Testis (tissue), 3 donors: ENCODE data around the gene CUL1. TPM values are rescaled to one million over a fixed set of nuclear protein-coding genes. Genes with fewer than 3 reads are reported as not detected.

Experiments used
- DNase-seq: peaks from one replicate; pipeline ENCODE4 v3.0.0-alpha.2; 2019
- H3K27ac ChIP-seq, 2 donors: fragments of 200-600 bp; sonication (generic); one replicate each; pipeline ENCODE4 v1.5.1; 2019
- H3K27me3 ChIP-seq: fragments of 200-600 bp; sonication (generic); one replicate; pipeline ENCODE4 v1.5.1; 2019
- H3K36me3 ChIP-seq: fragments of 200-600 bp; sonication (generic); one replicate; pipeline ENCODE4 v1.5.1; 2017; ENCODE audit warnings: low read depth; ENCODE audit errors: missing control alignments
- H3K4me1 ChIP-seq: fragments of 200-600 bp; sonication (generic); one replicate; pipeline ENCODE4 v1.5.1; 2019
- H3K4me3 ChIP-seq, 2 donors: fragments of 200-600 bp; sonication (generic); one replicate each; pipeline ENCODE4 v1.5.1; 2017 to 2019
- H3K9me3 ChIP-seq: fragments of 200-600 bp; sonication (generic); one replicate; pipeline ENCODE4 v1.5.1; 2017
- CTCF ChIP-seq, 3 experiments: fragments of 450-650 bp in 2 of 3; fragments of 200-600 bp in 1 of 3; sonication (generic) in 1 of 3; IDR thresholded peaks; one replicate each; pipeline ENCODE4 v1.5.1; 2016 to 2019; ENCODE audit warnings: antibody characterized with exemption in 3 of 3, mild to moderate bottlenecking in 2 of 3, moderate library complexity in 1 of 3
- POLR2A ChIP-seq: fragments of 450-650 bp; IDR thresholded peaks from one replicate; pipeline ENCODE4 v1.6.1; 2017; ENCODE audit warnings: antibody characterized with exemption, mild to moderate bottlenecking, moderate library complexity
- WGBS, 2 donors: methylation state at CpG; one replicate each; pipeline ENCODE4 v1.1.5; 2018; 5-methylcytosine and 5-hydroxymethylcytosine counted together
- intact Hi-C: fragments of 100-400 bp; cut with DNase I; formaldehyde crosslinking; loops from one replicate; pipeline ENCODE4 v1.15.1; 2023; ENCODE audit warnings: low total_unique reads
- polyA plus RNA-seq: library from polyadenylated mRNA; stranded (reverse); fragments of 350-450 nt; fragmentation: Illumina TruSeq; extraction: RNeasy Lipid Tissue Mini Kit (QIAGEN cat#74804); gene quantifications from one replicate; pipeline ENCODE4 v1.2.3, GENCODE V29; 2014; ENCODE audit warnings: low read depth, low replicate concordance; ENCODE audit not compliant: insufficient read depth
- total RNA-seq, 2 donors: library from RNA; depleted of rRNA; stranded (reverse); fragments of >200 nt; gene quantifications; one replicate each; pipeline ENCODE4 v1.2.3, GENCODE V29; 2016

CUL1 gene
- total and polyA plus RNA-seq, 3 donors from 2014 or later, result 151 to 206 (median 161) TPM

GRCh38 chr7:148746135-148746534 is 47.4 kb downstream of the CUL1 start:
- Histone ChIP-seq H3K4me3 (no peak overlapping the region), H3K27ac (no peak overlapping the region), H3K9me3 (no peaks in the 10 kb centered on the region), H3K4me1 (no peaks in the 10 kb centered on the region), H3K27me3 (no peaks in the 10 kb centered on the region), H3K36me3 (no peaks in the 10 kb centered on the region)
- no peak for DNase-seq
- intact Hi-C loops, result no loop called here
- 91% methylated on average over 2 to 3 of the region's 3 CpGs for WGBS, 2 donors
- TF ChIP-seq CTCF (IDR thresholded peaks at IDR 0.05), result no peak
- no peak for TF ChIP-seq POLR2A

- H3K9me3 ChIP-seq, result no peaks in the 10 kb centered on the region
- H3K27ac ChIP-seq, result no peak overlapping the region
- no peaks in the 10 kb centered on the region for H3K36me3 ChIP-seq
- H3K4me3 ChIP-seq, result no peak overlapping the region
- no peak for TF ChIP-seq CTCF (IDR thresholded peaks at IDR 0.05)
- TF ChIP-seq POLR2A, result no peak
- intact Hi-C loops, result no loop called here
- 58 to 71% methylated on average over 3 of the region's 3 CpGs for WGBS, 2 donors
- H3K4me1 ChIP-seq, result no peaks in the 10 kb centered on the region
- no peak for DNase-seq
- H3K27me3 ChIP-seq, result no peaks in the 10 kb centered on the region
Observed at GRCh38 chr7:148747274-148747673, 48.6 kb downstream of the CUL1 start.

DNA sequence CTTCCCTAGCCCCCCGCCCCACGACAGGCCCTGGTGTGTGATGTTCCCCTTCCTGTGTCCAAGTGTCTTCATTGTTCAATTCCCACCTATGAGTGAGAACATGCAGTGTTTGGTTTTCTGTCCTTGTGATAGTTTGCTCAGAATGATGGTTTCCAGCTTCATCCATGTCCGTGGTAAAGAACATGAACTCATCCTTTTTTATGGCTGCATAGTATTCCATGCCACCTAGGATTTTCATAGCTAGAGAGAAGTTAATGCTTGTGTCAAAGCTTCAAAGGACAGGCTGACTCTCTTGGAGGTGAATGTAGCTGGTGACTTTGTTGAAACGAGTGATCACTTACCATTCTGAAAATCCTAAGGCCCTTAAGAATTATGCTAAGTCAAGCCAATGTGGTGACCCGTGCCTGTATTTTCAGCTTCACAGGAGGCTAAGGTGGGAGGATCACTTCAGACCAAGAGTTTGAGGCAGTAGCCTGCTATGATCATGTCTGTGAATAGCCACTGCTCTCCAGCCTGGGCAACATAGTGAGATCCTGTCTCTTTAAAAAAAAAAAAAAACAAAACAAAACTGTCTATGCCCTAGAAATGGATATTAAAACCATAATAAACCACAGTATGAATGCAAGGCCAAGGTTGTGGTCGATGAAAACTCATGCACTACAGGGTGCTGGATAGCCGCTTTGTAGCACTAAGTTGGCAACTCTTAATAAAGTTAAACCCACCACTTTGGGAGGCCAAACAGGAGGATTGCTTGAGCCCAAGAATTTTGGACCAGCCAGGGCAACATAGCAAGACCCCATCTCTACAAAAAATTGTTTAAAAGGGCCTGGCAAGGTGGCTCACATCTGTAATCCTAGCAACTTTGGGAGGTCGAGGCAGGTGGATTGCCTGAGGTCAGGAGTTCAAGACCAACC is 52.0 kb downstream of the CUL1 start:
- H3K27me3 ChIP-seq, result no peaks in the 10 kb centered on the region
- H3K27ac ChIP-seq, result no peak overlapping the region
- intact Hi-C loops, result no loop called here
- no peak overlapping the region for H3K4me3 ChIP-seq
- H3K4me1 ChIP-seq, result no peaks in the 10 kb centered on the region
- H3K9me3 ChIP-seq, result no peaks in the 10 kb centered on the region
- no peak for TF ChIP-seq CTCF (IDR thresholded peaks at IDR 0.05)
- no peak for TF ChIP-seq POLR2A
- DNase-seq, result no peak
- 86 to 94% methylated on average over 8 of the region's 8 CpGs for whole genome bisulfite sequencing, 2 donors
- no peaks in the 10 kb centered on the region for H3K36me3 ChIP-seq

DNA sequence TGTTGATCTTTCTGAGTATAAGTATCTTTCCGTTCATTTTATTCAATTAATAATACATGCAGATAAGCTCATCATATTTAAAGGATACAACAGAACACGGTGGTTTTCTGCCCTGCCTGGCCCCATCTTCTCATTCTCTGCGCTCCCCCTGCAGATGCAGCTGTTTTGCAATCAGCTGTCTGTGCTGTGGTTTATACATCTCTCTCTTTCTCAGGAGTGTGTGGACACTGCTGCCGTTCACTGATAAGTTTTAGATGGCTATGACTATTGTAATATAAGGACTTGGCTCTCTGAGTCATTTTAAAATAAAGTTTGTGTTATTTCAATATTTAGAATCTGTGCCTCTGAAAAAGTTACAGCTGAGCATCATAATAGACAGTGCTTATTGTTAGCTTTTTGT is 54.5 kb downstream of the CUL1 start:
- WGBS, 2 donors, result 67 to 77% methylated on average over 4 of the region's 4 CpGs
- Histone ChIP-seq H3K27me3 (no peaks in the 10 kb centered on the region), H3K4me1 (no peaks in the 10 kb centered on the region), H3K4me3 (no peak overlapping the region), H3K36me3 (no peaks in the 10 kb centered on the region), H3K27ac (no peak overlapping the region), H3K9me3 (no peaks in the 10 kb centered on the region)
- no peak for TF ChIP-seq CTCF (IDR thresholded peaks at IDR 0.05)
- TF ChIP-seq POLR2A, result no peak
- no peak for DNase-seq
- intact Hi-C loops, result no loop called here

DNA sequence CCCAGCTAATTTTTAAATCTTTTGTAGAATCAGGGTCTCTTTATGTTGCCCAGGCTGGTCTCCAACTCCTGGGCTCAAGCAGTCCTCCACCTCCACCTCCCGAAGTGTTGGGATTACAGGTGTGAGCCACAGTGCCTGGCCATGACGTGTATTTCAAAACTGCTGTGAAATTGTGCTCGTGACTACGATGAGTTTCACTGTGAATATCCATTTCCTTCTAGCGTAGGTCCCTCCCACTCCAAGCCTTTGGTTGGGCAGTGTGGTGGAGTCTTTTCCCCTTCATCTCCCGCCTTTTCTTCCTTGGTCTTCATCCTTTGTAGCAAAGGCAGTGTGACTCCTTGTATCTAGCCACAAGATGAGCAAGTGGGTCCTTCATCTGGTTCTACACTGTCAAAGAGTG is 56.2 kb downstream of the CUL1 start:
- no peaks in the 10 kb centered on the region for H3K9me3 ChIP-seq
- intact Hi-C loops, result no loop called here
- H3K27ac ChIP-seq, result no peak overlapping the region
- no peak for DNase-seq
- TF ChIP-seq POLR2A, result no peak
- TF ChIP-seq CTCF (IDR thresholded peaks at IDR 0.05), result no peak
- no peaks in the 10 kb centered on the region for H3K36me3 ChIP-seq
- H3K27me3 ChIP-seq, result no peaks in the 10 kb centered on the region
- H3K4me3 ChIP-seq, result no peak overlapping the region
- no peaks in the 10 kb centered on the region for H3K4me1 ChIP-seq
- 89 to 90% methylated on average over 6 of the region's 6 CpGs for WGBS, 2 donors
